KMS-11 (cell line): ENCODE data around the gene DPPA3.
"Not testable (repeated sequence)": the region's sequence is repeated elsewhere in the genome, so short reads cannot be mapped to it uniquely, and the experiment has no call there.

Source experiments
- H2AFZ ChIP-seq: fragments of 200-600 bp; sonication (generic); 2 replicates; pipeline ENCODE4 v1.6.1; 2016; ENCODE audit warnings: antibody characterized with exemption, mixed run types, low read depth
- H3K27ac ChIP-seq: fragments of 200-600 bp; sonication (generic); 2 replicates; pipeline ENCODE4 v1.6.1; 2016; ENCODE audit warnings: mild to moderate bottlenecking, mixed run types
- H3K27me3 ChIP-seq: fragments of 200-600 bp; sonication (generic); 2 replicates; pipeline ENCODE4 v1.6.1; 2017; ENCODE audit warnings: mild to moderate bottlenecking, low read depth, mixed run types, moderate library complexity; ENCODE audit not compliant: insufficient read depth
- H3K36me3 ChIP-seq: fragments of 200-600 bp; sonication (generic); 2 replicates; pipeline ENCODE4 v1.6.1; 2017; ENCODE audit warnings: mild to moderate bottlenecking, mixed run types; ENCODE audit not compliant: insufficient read depth
- H3K4me1 ChIP-seq: fragments of 200-600 bp; sonication (generic); 2 replicates; pipeline ENCODE4 v1.6.1; 2016; ENCODE audit warnings: mild to moderate bottlenecking, low read depth, mixed run types; ENCODE audit not compliant: poor library complexity, severe bottlenecking
- H3K4me2 ChIP-seq: fragments of 200-600 bp; sonication (generic); 2 replicates; pipeline ENCODE4 v1.7.0; 2016; ENCODE audit warnings: mild to moderate bottlenecking, mixed run types
- H3K4me3 ChIP-seq: fragments of 200-600 bp; sonication (generic); IDR thresholded peaks from 2 replicates; pipeline ENCODE4 v1.6.1; 2017; ENCODE audit warnings: low read depth, low read length, mixed read lengths; ENCODE audit not compliant: insufficient read depth
- H3K79me2 ChIP-seq: fragments of 200-600 bp; sonication (generic); 2 replicates; pipeline ENCODE4 v1.6.1; 2016; ENCODE audit warnings: low read depth, mixed run types; ENCODE audit not compliant: insufficient read depth
- H3K9ac ChIP-seq: fragments of 200-600 bp; sonication (generic); 2 replicates; pipeline ENCODE4 v1.6.1; 2016; ENCODE audit warnings: mild to moderate bottlenecking, mixed run types
- H4K20me1 ChIP-seq: fragments of 200-600 bp; sonication (generic); 2 replicates; pipeline ENCODE4 v1.6.1; 2016; ENCODE audit warnings: mild to moderate bottlenecking, mixed run types; ENCODE audit not compliant: insufficient read depth
- TF ChIP-seq, protein P1 (sequence below): fragments of 200-600 bp; sonication (generic); conservative IDR thresholded peaks from 2 replicates; pipeline ENCODE4 v1.6.1; 2017; ENCODE audit warnings: low read depth, mild to moderate bottlenecking, antibody characterized with exemption, low read length, moderate library complexity, mixed read lengths

DPPA3 gene

DNA sequence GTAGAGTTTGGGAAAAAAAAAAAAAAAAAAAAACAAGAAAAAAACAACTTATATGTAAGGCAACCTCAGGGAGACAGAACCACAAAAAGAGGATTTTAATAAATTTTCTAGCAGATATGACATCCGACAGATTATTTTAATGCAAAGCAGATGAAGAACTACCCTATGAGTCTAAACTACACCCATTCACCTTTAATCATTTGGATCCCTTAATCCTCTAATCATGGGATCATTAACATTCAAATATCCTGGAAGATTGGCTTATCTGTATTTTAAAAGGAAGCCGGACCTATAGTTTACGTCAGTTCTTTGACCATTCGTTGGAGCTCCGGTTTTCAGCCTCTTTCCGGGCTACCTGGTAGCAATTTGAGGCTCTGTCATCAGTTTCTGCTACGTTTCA lies at the start of gene DPPA3:
TSS of gene DPPA3 (plus strand) at position 301 of the 400 bp plus-strand sequence. CDS start 138 bp downstream, outside the sequence.
- H4K20me1 ChIP-seq = no peaks in the 10 kb centered on the region
- no peak within 1 kb of the TSS for H3K9ac ChIP-seq
- H3K27me3 ChIP-seq = no peaks in the 10 kb centered on the region
- no peak within 1 kb of the TSS for H3K27ac ChIP-seq
- no peak within 1 kb of the TSS for H3K4me2 ChIP-seq
- no peaks in the 10 kb centered on the region for H3K36me3 ChIP-seq
- TF ChIP-seq, protein P1, sequence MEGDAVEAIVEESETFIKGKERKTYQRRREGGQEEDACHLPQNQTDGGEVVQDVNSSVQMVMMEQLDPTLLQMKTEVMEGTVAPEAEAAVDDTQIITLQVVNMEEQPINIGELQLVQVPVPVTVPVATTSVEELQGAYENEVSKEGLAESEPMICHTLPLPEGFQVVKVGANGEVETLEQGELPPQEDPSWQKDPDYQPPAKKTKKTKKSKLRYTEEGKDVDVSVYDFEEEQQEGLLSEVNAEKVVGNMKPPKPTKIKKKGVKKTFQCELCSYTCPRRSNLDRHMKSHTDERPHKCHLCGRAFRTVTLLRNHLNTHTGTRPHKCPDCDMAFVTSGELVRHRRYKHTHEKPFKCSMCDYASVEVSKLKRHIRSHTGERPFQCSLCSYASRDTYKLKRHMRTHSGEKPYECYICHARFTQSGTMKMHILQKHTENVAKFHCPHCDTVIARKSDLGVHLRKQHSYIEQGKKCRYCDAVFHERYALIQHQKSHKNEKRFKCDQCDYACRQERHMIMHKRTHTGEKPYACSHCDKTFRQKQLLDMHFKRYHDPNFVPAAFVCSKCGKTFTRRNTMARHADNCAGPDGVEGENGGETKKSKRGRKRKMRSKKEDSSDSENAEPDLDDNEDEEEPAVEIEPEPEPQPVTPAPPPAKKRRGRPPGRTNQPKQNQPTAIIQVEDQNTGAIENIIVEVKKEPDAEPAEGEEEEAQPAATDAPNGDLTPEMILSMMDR = no peak
- H3K79me2 ChIP-seq = no peaks in the 10 kb centered on the region
- H3K4me1 ChIP-seq = no peaks in the 10 kb centered on the region
- no peak within 1 kb of the TSS for H3K4me3 ChIP-seq
- no peak within 1 kb of the TSS for H2AFZ ChIP-seq

DNA sequence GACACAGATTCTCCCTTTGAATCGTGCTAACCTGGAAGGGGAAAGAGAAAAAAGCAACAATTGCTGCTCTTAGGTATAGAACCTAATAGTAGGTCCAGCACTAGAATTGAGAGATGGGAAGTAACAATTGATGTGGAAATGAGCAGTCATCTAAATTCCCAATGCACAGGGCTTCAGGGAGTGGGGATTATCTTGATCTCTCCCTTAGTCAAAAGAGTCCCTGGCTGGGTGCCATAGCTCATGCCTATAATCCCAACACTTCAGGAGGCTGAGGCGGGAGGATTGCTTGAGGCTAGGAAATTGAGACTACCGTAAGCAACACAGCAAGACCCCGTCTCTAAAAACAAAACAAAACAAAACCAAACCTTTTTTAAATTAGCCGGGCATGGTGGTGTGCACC lies 49.5 kb upstream of the DPPA3 start:
- no peaks in the 10 kb centered on the region for H3K36me3 ChIP-seq
- H3K4me1 ChIP-seq = no peaks in the 10 kb centered on the region
- no peak overlapping the region for H3K9ac ChIP-seq
- H3K79me2 ChIP-seq = no peaks in the 10 kb centered on the region
- TF ChIP-seq, protein P1 = no peak
- no peak overlapping the region for H3K4me2 ChIP-seq
- no peaks in the 10 kb centered on the region for H3K27me3 ChIP-seq
- no peaks in the 10 kb centered on the region for H4K20me1 ChIP-seq
- H2AFZ ChIP-seq = no peak overlapping the region
- H3K4me3 ChIP-seq = no peak overlapping the region
- no peak overlapping the region for H3K27ac ChIP-seq

DNA sequence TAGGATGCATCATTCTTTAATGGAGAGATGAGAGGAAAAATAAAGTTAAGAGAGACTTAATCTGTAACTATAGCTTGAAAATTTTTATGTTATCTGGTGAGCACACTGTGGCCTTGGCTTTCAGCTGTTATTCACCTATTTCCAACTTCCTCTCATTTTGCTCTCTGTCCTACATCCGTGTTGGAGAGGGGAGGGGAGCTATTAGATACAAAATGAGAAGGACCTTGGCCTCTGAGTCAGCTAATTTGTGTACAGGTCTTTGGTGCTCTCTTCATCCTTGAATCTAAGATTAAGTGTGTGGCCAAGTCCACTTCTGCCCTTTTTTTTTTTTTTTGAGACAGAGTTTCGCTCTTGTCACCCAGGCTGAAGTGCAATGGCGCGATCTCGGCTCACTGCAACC lies 44.6 kb upstream of the DPPA3 start:
- Histone ChIP-seq H3K9ac (no peak overlapping the region), H2AFZ (no peak overlapping the region), H3K36me3 (no peaks in the 10 kb centered on the region), H3K79me2 (no peaks in the 10 kb centered on the region), H3K4me2 (no peak overlapping the region), H3K27ac (no peak overlapping the region), H3K4me3 (no peak overlapping the region), H4K20me1 (no peaks in the 10 kb centered on the region), H3K4me1 (no peaks in the 10 kb centered on the region), H3K27me3 (no peaks in the 10 kb centered on the region)
- TF ChIP-seq, protein P1 = no peak

DNA sequence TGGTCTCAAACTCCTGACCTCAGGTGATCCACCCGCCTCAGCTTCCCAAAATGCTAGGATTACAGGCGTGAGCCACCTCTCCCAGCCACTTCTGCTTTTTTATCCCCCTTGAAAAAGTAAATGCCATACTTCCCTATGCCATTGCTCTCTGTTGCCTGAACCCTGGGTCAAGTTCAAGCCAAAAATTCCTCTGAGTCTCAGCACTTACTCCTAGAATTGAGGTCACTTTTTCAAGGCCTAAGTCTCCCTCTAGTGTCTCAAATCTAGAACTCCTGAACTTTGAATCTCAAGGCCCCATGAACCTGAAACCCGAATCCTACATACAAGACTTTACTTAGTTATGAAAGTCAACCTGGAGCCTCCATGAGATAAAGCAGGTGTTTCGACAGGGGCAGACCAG lies 44.1 kb upstream of the DPPA3 start:
- no peaks in the 10 kb centered on the region for H3K79me2 ChIP-seq
- H3K27me3 ChIP-seq = no peaks in the 10 kb centered on the region
- no peaks in the 10 kb centered on the region for H4K20me1 ChIP-seq
- no peaks in the 10 kb centered on the region for H3K36me3 ChIP-seq
- no peaks in the 10 kb centered on the region for H3K4me1 ChIP-seq
- no peak overlapping the region for H3K4me2 ChIP-seq
- TF ChIP-seq, protein P1 = peak; percentile 44
- H3K9ac ChIP-seq = no peak overlapping the region
- H2AFZ ChIP-seq = no peak overlapping the region
- no peak overlapping the region for H3K4me3 ChIP-seq
- no peak overlapping the region for H3K27ac ChIP-seq

DNA sequence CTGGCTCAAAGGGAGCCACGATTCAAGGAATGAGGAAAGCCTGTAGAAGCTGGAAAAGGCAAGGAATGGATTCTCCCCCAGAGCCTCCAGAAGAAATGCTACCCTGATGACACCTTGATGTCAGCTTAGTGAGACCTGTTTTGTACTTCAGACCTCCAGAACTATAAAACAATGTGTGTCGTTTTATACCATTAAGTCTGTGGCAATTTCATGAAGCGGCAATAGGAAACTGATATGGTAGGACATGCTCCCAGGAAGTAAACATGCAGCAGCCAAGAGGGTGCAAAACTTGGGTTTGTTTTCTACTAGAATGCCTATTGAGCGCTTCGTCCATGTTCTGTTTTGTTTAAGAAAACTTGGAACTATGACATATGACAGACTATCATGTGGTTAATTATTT lies 43.1 kb upstream of the DPPA3 start:
- no peaks in the 10 kb centered on the region for H3K36me3 ChIP-seq
- no peak overlapping the region for H3K9ac ChIP-seq
- no peaks in the 10 kb centered on the region for H3K4me1 ChIP-seq
- no peak overlapping the region for H3K27ac ChIP-seq
- H3K27me3 ChIP-seq = no peaks in the 10 kb centered on the region
- H3K79me2 ChIP-seq = no peaks in the 10 kb centered on the region
- H3K4me2 ChIP-seq = no peak overlapping the region
- H2AFZ ChIP-seq = no peak overlapping the region
- H4K20me1 ChIP-seq = no peaks in the 10 kb centered on the region
- H3K4me3 ChIP-seq = no peak overlapping the region
- TF ChIP-seq, protein P1 = no peak

DNA sequence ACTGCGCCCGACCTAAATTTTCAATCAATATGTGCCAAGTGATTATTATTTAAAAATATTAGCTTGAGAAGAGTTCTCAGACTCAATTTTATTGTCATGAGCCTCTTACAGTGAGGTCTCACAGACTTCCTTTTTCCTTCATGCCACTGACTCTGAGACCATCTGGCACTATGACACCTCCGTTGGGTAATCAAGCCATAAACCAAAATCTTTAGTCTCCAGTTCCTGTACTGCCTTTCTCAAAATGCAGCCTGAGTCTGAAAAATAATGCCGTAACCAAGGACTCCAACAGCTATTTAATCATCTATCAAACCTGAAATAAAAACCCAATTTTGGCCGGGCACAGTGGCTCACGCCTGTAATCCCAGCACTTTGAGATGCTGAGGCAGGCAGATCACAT lies 35.8 kb upstream of the DPPA3 start:
- H3K9ac ChIP-seq, H3K36me3 ChIP-seq, H3K27me3 ChIP-seq, H3K4me2 ChIP-seq, H3K79me2 ChIP-seq, H2AFZ ChIP-seq, H3K4me3 ChIP-seq, H3K27ac ChIP-seq, H3K4me1 ChIP-seq, H4K20me1 ChIP-seq: not testable (repeated sequence)
